K562 (cell line): ENCODE results near the gene VMP1. TPM values are rescaled to one million over a fixed set of nuclear protein-coding genes. Genes with fewer than 3 reads are reported as not detected.

ENCODE experiments used
- ATAC-seq: fragments of 200-7000 bp; cut with Tn5 transposase; 3 replicates; pipeline ENCODE4 v1.9.1; 2020; ENCODE audit warnings: moderate library complexity
- BruUV-seq: library from RNA; stranded (reverse); fragments of 400-500 nt; replicated peaks from 2 replicates; lab custom pipeline; 2021; lab: Mats Ljungman, UMichigan
- CTCF ChIA-PET: fragments of 300-600 bp; formaldehyde crosslinking; extraction: SDS; loops from one replicate; lab custom pipeline; 2021; ENCODE audit warnings: low intra/inter-chr PET ratio; lab: Yijun Ruan, JAX
- POLR2A ChIA-PET: fragments of 300-600, 350-650 bp; sonication (Branson Sonifier 250); formaldehyde crosslinking; extraction: SDS; loops from one replicate; lab custom pipeline; 2021; ENCODE audit warnings: antibody characterized with exemption, inconsistent platforms; lab: Yijun Ruan, JAX
- DNase-seq, 4 experiments: peaks; one replicate each; pipeline versions ENCODE4 v3.0.0 to v3.0.0-alpha.2; 2011 to 2018; ENCODE audit warnings: low spot score in 3 of 4, mixed read lengths in 3 of 4; ENCODE audit errors: extremely low read depth in 1 of 4
- FAIRE-seq: peaks from 2 replicates; lab custom pipeline; 2011; peaks lifted over from hg19 to GRCh38; lab: Jason Lieb, UNC
- H2AFZ ChIP-seq: 2 replicates; pipeline ENCODE4 v1.6.0; 2011; ENCODE audit warnings: low read depth, low read length, control low read depth, inconsistent platforms
- H3K27ac ChIP-seq: fragments of 200-600 bp; 3 replicates; pipeline ENCODE4 v1.8.0; 2011; ENCODE audit warnings: low read depth, mild to moderate bottlenecking, control low read depth, inconsistent platforms, low read length, moderate library complexity, mixed read lengths; ENCODE audit errors: extremely low read depth
- H3K27me3 ChIP-seq, 2 experiments: fragments of 300-600 bp in 1 of 2; 2 replicates in 1 of 2; 3 replicates in 1 of 2; pipeline versions ENCODE4 v1.6.0 to v1.8.0; 2011; ENCODE audit warnings: inconsistent platforms in 2 of 2, low read length in 2 of 2, mild to moderate bottlenecking in 1 of 2, mixed read lengths in 1 of 2, moderate library complexity in 1 of 2; ENCODE audit not compliant: control insufficient read depth in 2 of 2, insufficient read depth in 2 of 2
- H3K36me3 ChIP-seq: fragments of 300-600 bp; 3 replicates; pipeline ENCODE4 v1.8.0; 2011; ENCODE audit warnings: mild to moderate bottlenecking, low read length, inconsistent platforms; ENCODE audit not compliant: control insufficient read depth, insufficient read depth
- H3K4me1 ChIP-seq, 2 experiments: fragments of 200-600 bp in 1 of 2; replicated peaks in 1 of 2; 2 replicates in 1 of 2; 3 replicates in 1 of 2; pipeline versions ENCODE4 v1.5.1 to v1.8.0; 2011; ENCODE audit warnings: inconsistent platforms in 2 of 2, low read length in 2 of 2, mild to moderate bottlenecking in 1 of 2, mixed read lengths in 1 of 2, moderate library complexity in 1 of 2; ENCODE audit not compliant: control insufficient read depth in 2 of 2, insufficient read depth in 2 of 2
- H3K4me2 ChIP-seq: 2 replicates; pipeline ENCODE4 v1.6.1; 2011; ENCODE audit warnings: low read length, control low read depth, inconsistent platforms, mixed read lengths; ENCODE audit not compliant: insufficient read depth
- H3K4me3 ChIP-seq: fragments of 200-600 bp; sonication (generic), shearing (Covaris generic); 2 replicates; pipeline ENCODE4 v1.5.1; 2016; ENCODE audit warnings: control low read depth, inconsistent platforms
- H3K79me2 ChIP-seq: fragments of 200-600 bp; 3 replicates; pipeline ENCODE4 v1.8.0; 2011; ENCODE audit warnings: low read length, inconsistent platforms; ENCODE audit not compliant: control insufficient read depth, insufficient read depth
- H3K9ac ChIP-seq, 2 experiments: 2 replicates each; pipeline versions ENCODE4 v1.6.0 to v1.6.1; 2011; ENCODE audit warnings: low read depth in 2 of 2, low read length in 2 of 2, control low read depth in 1 of 2, inconsistent platforms in 1 of 2, mild to moderate bottlenecking in 1 of 2, mixed read lengths in 1 of 2; ENCODE audit not compliant: insufficient read depth in 1 of 2
- H3K9me1 ChIP-seq: one replicate; pipeline ENCODE4 v1.6.0; 2011; ENCODE audit warnings: inconsistent platforms, mild to moderate bottlenecking, low read length, moderate library complexity; ENCODE audit not compliant: control insufficient read depth, insufficient read depth
- H3K9me3 ChIP-seq: replicated peaks from 2 replicates; pipeline ENCODE4 v1.5.1; 2011; ENCODE audit warnings: low read depth, low read length, inconsistent platforms; ENCODE audit not compliant: control insufficient read depth, insufficient read depth
- H4K20me1 ChIP-seq: replicated peaks from 2 replicates; pipeline ENCODE4 v1.6.1; 2011; ENCODE audit warnings: low read length, inconsistent platforms, mixed read lengths; ENCODE audit not compliant: control insufficient read depth, insufficient read depth
- CEBPB ChIP-seq: fragments of 450-650 bp; IDR thresholded peaks from 2 replicates; pipeline ENCODE4 v1.6.1; 2016; ENCODE audit warnings: missing genetic modification characterization, missing compliant biosample characterization
- CEBPG ChIP-seq, 3 experiments: fragments of 200-800 bp in 1 of 3; sonication (Bioruptor generic) in 1 of 3; sonication (generic) in 1 of 3; formaldehyde crosslinking in 1 of 3; IDR thresholded peaks in 2 of 3; conservative IDR thresholded peaks in 1 of 3; 2 replicates each; pipeline versions ENCODE4 v1.6.1 to v1.8.0; 2016 to 2022; ENCODE audit warnings: missing compliant biosample characterization in 2 of 3, missing genetic modification characterization in 2 of 3, mild to moderate bottlenecking in 1 of 3, missing genetic modification reagents in 1 of 3
- HSF4 ChIP-seq: fragments of 250-450 bp; sonication (Bioruptor Pico); IDR thresholded peaks from 2 replicates; pipeline ENCODE4 v2.1.2; 2022; ENCODE audit warnings: mild to moderate bottlenecking, moderate library complexity, borderline replicate concordance
- MAFK ChIP-seq: IDR thresholded peaks from 2 replicates; pipeline ENCODE4 v1.6.1; 2011; ENCODE audit warnings: low read length, improper control_type of control experiment
- PTBP1 ChIP-seq: fragments of 200-400 bp; formaldehyde crosslinking; IDR thresholded peaks from 2 replicates; pipeline ENCODE4 v1.6.1; 2017; ENCODE audit warnings: low read depth, low read length
- SMAD4 ChIP-seq: fragments of 250-450 bp; sonication (Bioruptor Pico); conservative IDR thresholded peaks from 2 replicates; pipeline ENCODE4 v1.8.0; 2021; ENCODE audit warnings: inconsistent platforms, mild to moderate bottlenecking, moderate library complexity
- TARDBP ChIP-seq: fragments of 450-650 bp; IDR thresholded peaks from 2 replicates; pipeline ENCODE4 v1.6.1; 2016
- TRIM28 ChIP-seq: fragments of 450-650 bp; IDR thresholded peaks from 2 replicates; pipeline ENCODE4 v1.6.1; 2017
- WHSC1 ChIP-seq: IDR thresholded peaks from one replicate; pipeline ENCODE4 v1.6.1; 2012; ENCODE audit warnings: low read length, control low read depth, inconsistent platforms
- ZBED1 ChIP-seq: IDR thresholded peaks from 2 replicates; pipeline ENCODE4 v1.6.1; 2014
- ZNF699 ChIP-seq: fragments of 250-450 bp; sonication (Bioruptor Pico); IDR thresholded peaks from 2 replicates; pipeline ENCODE4 v1.8.0; 2021; ENCODE audit warnings: mild to moderate bottlenecking, moderate library complexity; ENCODE audit not compliant: insufficient replicate concordance
- WGBS: fragments of 100-300 bp; shearing (Covaris generic); methylation state at CpG from one replicate; pipeline ENCODE4 v1.1.6; 2016; ENCODE audit warnings: low coverage, mixed read lengths; ENCODE audit not compliant: insufficient coverage; ENCODE audit errors: missing lambda C conversion rate; 5-methylcytosine and 5-hydroxymethylcytosine counted together
- in situ Hi-C: fragments of 300-500 bp; cut with MboI; formaldehyde crosslinking; loops from 4 replicates; pipeline ENCODE4 v1.15.0; 2018; ENCODE audit warnings: inconsistent platforms, mixed read lengths
- intact Hi-C: fragments of 100-400 bp; cut with micrococcal nuclease; formaldehyde crosslinking; loops from 2 replicates; pipeline ENCODE4 v1.14.2; 2022
- polyA plus RNA-seq, 8 experiments: library from polyadenylated mRNA; depleted of rRNA in 4 of 8; stranded (reverse) in 5 of 8; unstranded in 3 of 8; fragments of >200 nt; fragmentation: Nextera tagmentation in 2 of 8; fragmentation: Illumina TruSeq in 1 of 8; extraction: Ambion mirVana in 2 of 8; extraction: Trizol in 1 of 8; gene quantifications; 2 replicates each; pipeline versions ENCODE4 v1.2.1 to v1.2.3, GENCODE V29; 2011 to 2014; ENCODE audit warnings: inconsistent platforms in 1 of 8, missing spikeins in 1 of 8
- total RNA-seq, 7 experiments: library from RNA; depleted of rRNA in 6 of 7; stranded (reverse); fragments of >200 nt in 6 of 7; fragmentation: Illumina TruSeq in 2 of 7; extraction: Trizol in 2 of 7; gene quantifications; 2 replicates each; pipeline versions ENCODE4 v1.2.1 to v1.2.3, GENCODE V29; 2011 to 2021; ENCODE audit warnings: low replicate concordance in 1 of 7
- TF ChIP-seq, protein P1 (sequence below): fragments of 250-450 bp; sonication (Bioruptor Pico); IDR thresholded peaks from 2 replicates; pipeline ENCODE4 v1.8.0; 2022; ENCODE audit warnings: moderate library complexity, mild to moderate bottlenecking, inconsistent platforms

VMP1 gene
- total and polyA plus RNA-seq, 9 of the 15 experiments (the other 6 are each of a cell fraction or from before 2014, with no cell fraction given): 123 to 304 (median 151) TPM

DNA sequence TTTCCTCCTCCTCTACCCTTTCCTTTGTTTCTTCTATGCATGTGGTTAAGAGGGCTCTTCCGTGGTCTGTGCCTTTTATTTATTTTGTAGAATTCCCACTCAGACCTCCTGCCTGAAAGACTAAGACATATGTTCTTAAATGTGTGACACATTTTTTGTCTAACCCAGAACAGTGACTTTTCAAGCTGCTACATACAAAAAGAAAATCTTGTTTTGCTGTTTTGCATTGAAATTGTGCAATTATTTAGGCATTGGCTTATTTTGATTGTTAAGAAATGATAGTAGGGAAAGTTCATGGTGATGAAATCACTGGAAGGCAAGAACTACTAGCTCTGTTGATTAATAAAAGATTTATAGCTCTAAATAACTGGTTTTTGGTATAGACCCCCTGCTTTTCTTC lies 108.5 kb downstream of the VMP1 start:
- Histone ChIP-seq H2AFZ (no peak overlapping the region), H3K27ac (no peak overlapping the region), H3K9me1 (no peaks in the 10 kb centered on the region), H3K9ac (no peak overlapping the region), H3K36me3 (peaks cover 27% of the 10 kb centered on the region), H3K9me3 (no peaks in the 10 kb centered on the region), H3K4me3 (no peak overlapping the region), H4K20me1 (no peaks in the 10 kb centered on the region), H3K79me2 (no peaks in the 10 kb centered on the region), H3K4me1 (peaks cover 2 to 7% of the 10 kb centered on the region in 2 experiments; a peak in 3 of 5 replicates), H3K27me3 (no peaks in the 10 kb centered on the region), H3K4me2 (no peak overlapping the region)
- 67% methylated on average over 1 of the region's 1 CpG for WGBS
- DNase-seq (no peak), FAIRE-seq (no peak), ATAC-seq (no peak)
- in situ Hi-C loops (no loop called here), intact Hi-C loops (no loop called here)
- ChIA-PET POLR2A (no interaction called here), CTCF (no interaction called here)
- TF ChIP-seq, protein P1, sequence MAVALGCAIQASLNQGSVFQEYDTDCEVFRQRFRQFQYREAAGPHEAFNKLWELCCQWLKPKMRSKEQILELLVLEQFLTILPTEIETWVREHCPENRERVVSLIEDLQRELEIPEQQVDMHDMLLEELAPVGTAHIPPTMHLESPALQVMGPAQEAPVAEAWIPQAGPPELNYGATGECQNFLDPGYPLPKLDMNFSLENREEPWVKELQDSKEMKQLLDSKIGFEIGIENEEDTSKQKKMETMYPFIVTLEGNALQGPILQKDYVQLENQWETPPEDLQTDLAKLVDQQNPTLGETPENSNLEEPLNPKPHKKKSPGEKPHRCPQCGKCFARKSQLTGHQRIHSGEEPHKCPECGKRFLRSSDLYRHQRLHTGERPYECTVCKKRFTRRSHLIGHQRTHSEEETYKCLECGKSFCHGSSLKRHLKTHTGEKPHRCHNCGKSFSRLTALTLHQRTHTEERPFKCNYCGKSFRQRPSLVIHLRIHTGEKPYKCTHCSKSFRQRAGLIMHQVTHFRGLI: no peak
- TF ChIP-seq SMAD4 (CRISPR knock-in tag): no peak
- no peak for TF ChIP-seq HSF4 (CRISPR knock-in tag)
- TF ChIP-seq MAFK: no peak
- no peak for TF ChIP-seq CEBPG (CRISPR knock-in tag; IDR thresholded peaks at IDR 0.05)
- peak in 1 of 2 experiments; percentile 35; a peak in 1 of 4 replicates for TF ChIP-seq CEBPG (tag; conservative IDR thresholded peaks at IDR 0.05 in 1 of 2, IDR thresholded peaks at IDR 0.05 in 1 of 2)
- TF ChIP-seq ZNF699 (CRISPR knock-in tag): no peak
- peak; percentile 59 for TF ChIP-seq CEBPB
- no peak for TF ChIP-seq ZBED1
- TF ChIP-seq WHSC1: no peak
- TF ChIP-seq TRIM28: no peak
- no peak for TF ChIP-seq PTBP1
- TF ChIP-seq TARDBP: no peak
- BruUV-seq: no TSS peak
